NCI-H1048 (cell line): ENCODE measurements around the gene AANAT.

ENCODE experiments used
- DNase-seq: peaks from one replicate; lab custom pipeline; 2025; lab: John Stamatoyannopoulos, UW

AANAT gene

DNA sequence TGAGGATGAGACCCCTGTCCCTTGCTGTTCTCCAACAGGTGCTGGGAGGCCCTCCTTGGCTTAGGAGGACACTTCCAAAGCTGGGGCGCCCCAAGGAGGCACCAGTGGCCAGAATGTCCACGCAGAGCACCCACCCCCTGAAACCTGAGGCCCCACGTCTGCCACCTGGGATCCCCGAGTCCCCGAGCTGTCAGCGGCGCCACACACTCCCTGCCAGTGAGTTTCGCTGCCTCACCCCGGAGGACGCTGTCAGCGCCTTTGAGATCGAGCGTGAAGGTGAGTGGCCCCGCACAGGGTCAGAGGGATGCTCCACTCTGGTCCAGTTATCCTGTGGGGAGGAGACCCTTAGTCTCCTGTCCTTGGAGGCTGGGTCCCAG lies 1.2 kb downstream of the AANAT start:
- DNase-seq = no peak

DNA sequence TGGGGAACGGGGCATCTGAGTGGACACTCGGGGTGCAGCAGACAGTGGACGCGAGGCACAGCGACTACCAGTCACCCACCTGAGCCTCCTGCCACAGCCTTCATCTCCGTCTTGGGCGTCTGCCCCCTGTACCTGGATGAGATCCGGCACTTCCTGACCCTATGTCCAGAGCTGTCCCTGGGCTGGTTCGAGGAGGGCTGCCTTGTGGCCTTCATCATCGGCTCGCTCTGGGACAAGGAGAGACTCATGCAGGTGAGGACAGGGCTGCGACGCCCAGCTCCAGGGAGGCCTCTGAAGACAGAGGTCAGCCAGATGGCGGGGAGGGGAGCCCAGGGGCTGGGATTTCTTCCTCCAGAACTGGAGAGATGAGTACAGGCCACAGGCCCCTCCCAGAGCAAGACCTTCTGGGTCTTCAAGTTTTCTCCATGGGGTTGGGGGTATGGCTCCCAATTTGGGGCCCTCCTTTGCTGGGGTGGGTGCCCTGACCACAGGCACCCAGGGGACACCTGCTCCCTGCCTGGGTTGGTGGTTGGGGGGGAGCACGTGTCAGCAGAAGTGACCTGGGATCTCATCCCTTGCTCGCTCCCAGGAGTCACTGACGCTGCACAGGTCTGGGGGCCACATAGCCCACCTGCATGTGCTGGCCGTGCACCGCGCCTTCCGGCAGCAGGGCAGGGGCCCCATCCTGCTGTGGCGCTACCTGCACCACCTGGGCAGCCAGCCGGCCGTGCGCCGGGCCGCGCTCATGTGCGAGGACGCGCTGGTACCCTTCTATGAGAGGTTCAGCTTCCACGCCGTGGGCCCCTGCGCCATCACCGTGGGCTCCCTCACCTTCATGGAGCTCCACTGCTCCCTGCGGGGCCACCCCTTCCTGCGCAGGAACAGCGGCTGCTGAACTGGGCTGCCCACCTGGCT lies 1.9 kb downstream of the AANAT start:
- DNase-seq = no peak

DNA sequence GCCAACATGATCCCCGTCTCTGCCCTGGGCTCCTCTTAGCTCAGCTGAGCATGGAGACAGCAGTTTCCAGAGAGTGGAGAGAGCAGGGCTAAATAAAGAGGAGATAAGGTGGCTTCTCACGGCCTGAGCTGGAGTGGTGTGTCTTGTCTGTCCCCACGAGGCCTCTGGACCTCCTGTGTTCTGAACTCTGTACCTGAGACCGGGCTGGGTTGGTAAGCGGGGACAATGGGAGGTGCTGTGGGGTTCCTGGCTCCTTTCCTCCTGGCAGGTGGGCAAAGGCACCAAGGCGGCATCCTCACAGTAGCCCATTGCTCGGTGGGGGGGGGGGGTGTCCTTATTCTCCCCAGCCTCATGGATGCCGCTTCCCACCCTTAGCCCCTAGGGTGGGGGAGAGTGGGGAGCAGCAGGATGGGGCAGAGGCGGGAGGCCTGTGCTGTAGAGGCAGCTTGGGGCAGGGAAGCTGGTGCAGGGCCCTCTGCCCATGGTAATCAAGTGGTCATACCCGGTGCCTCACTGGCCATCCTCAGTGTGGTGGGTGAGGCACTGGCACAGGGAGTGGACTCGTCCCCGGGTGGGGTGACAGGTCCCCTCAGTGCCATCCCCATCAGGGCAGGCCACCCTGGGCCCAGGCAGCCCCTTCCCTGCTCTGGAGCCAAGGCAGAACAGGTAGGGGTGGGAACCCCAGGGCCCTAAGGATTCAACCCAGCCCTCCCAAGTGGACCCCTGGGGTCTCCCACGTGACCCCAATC lies 2.8 kb downstream of the AANAT start:
- no peak for DNase-seq

DNA sequence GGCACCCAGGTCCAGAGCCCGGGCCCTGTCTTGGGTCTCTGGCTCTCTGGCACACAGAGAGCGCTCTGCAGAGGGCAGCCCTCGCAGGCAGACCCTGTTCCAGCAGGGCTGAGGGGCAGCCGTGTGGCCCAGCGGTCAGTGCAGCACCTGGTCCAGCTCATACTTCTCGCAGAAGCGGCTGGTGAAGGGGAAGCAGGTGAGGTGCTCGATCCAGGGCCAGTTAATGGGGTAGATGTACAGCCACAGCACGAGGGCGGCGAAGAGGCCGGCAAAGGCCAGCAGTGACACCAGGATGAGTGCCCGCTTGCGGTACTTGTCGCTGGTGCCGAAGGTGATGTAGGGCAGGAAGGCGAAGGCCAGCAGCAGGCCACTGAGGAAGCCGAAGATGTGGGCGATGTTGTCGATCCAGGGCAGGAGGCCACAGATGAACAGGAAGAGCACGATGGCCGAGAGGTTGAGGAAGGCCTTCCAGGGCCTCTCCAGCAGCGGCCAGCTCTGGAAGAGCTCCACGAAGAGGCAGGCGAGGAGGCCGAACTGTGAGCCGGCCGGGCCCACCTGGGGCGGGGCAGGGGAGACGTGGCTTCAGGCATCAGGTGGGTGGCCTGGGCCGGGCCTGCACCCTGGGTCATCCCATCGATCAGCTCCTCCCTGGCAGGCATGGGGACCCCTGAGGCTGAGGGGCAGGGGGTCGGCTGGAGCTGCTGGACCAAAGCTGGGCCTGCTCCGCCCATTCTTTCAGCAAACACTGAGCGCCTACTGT lies 4.3 kb downstream of the AANAT start:
- no peak for DNase-seq

DNA sequence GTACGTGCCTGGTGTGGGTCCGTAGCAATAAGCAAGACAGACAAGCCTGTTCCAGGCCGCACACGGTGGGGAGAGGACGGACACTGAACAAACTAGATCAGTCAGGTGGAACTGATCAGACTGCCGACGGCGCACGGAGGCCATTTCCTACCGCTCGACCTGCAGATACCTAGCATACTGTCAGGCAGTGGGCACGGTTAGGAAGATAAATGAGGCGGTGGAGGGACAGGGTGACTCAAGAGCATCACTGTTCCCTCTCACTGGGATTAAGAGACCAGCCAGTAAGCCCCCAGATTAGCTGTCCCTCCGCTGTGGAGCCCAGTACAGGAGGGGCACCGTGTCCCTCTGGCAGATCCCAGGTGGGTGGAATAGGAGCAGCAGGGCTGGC lies 4.8 kb downstream of the AANAT start:
- no peak for DNase-seq

DNA sequence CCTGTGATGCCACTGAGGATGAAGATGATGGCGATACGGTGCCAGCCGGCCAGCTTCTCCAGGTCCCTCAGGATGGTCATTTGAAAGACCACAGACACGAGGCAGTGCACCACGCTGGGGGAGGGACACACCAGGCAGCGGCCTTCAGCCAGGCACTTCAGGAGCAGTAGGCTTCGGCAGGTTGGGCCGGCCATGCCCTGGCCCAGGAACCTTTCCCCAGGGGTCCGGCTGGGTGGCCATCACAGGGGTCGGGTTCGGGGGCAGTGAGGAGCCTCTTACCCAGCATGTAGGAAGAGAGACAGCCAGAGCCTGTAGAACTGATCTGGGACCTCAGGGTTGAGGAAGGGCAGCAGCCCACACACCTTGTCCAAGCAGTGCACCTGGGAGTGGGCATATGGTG lies 5.3 kb downstream of the AANAT start:
- no peak for DNase-seq

DNA sequence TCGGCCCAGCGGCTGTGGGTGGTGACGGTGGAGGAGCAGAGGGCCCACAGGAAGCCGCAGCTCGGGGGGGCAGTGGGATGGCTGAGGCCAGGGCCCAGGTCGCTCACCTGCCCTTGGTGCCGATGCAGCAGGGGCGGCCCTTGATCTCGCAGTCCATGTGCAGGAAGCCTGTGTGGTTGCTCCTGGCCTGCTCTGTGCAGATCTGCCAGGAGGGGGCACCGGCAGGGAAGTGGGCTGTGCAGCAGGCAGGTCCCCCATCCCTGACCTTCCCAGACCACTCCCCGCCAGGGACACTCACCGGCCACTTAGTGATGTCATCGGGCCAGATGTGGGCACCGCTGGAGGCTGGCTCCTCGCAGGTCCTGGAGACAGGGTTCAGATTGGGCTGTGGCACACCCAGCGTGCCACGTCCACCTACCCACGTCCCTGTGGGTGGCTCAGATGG lies 6.2 kb downstream of the AANAT start:
- DNase-seq = no peak

DNA sequence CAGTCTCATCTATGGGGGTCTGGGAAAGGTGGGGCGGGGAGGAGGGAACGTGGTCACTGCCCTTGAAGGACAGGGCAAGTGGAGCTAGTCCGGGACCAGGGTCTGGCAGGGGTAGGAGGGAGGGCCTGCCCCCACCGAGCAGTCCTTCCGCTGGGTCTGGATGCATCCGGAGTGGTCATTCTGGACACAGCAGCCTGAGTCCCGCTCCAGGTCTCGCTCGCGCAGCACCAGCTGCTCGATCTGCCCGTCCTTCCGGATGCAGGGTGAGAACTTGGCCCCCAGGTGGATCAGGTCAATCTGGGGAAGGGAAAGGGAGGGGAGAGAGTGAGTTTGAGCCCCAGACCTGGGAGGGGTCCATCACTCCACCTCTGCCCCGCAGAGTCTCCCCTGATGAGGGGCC lies 6.8 kb downstream of the AANAT start:
- DNase-seq = no peak

DNA sequence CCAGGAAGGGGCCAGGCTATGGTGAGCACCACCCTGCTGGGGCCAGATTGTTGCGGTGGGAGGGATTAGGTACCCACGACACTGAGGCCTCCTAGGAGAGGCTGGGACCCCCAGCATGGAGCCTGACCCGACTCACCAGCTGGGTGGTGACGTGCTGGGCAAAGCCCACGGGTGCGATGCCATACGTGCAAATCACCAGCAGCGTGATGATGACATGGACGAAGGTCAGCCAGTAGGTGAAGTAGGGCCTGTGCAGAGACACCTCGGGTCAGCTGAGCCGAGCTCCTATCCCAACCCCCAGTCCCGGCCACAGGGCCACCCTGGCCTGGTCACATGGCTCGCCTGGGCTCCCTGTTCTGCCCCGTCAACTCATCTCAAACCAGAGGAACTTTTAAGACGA lies 7.5 kb downstream of the AANAT start:
- DNase-seq = no peak

DNA sequence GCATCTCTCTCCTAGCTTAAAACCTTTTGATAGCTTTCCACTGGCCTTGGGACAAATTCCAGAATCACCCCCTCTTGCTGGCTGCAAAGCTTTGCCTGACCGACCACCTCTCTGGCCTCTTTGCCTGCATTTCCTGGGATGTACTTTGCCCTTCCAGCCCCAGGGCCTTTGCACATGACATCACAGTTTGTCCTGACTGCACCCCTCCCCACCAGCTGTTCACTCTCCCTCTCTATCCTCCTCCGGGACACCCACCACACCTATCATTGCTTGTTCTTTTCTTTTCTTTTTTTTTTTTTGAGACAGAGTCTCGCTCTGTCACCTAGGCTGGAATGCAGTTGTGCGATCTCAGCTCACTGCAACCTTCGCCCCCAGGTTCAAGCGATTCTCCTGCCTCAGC lies 7.9 kb downstream of the AANAT start:
- DNase-seq = no peak

DNA sequence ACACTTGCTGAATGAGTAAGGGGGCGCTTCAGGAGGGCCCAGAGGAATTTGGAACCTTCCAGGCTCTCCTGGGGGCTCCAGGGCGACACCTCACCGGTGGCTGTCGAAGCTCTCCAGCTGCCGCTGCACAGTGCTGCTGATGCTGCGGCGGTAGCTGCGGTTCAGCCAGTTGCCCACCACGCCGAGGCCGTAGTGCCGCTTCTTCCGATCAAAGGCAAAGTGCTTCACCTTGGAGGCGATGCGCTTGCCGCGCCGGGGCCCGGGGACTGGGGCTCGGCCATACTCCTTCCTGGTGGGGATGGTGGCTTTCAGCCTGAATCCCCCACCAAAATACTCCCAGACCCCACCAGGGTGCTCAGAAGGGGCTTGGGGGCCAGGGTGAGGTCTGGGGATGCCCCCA lies 9.3 kb downstream of the AANAT start:
- DNase-seq = no peak

DNA sequence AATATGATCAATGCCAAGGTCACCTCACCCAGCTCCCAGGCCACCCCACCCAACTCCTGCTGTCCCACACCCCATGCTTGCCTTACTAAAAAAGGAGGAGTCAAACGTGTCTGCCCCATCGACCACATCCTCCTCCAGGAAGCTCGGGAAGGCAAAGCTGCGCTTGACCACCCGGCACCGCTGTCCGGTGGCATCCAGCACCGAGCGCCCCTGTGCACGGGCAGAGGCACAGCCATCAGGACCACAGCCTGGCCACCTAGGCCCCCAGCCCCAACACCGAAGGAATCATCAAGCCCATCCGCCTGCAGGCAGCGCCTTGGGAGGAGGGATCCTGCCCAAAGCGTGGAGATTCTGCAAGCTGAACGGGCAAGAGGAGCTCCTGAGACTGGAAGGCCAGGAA lies 10.2 kb downstream of the AANAT start:
- DNase-seq = no peak

DNA sequence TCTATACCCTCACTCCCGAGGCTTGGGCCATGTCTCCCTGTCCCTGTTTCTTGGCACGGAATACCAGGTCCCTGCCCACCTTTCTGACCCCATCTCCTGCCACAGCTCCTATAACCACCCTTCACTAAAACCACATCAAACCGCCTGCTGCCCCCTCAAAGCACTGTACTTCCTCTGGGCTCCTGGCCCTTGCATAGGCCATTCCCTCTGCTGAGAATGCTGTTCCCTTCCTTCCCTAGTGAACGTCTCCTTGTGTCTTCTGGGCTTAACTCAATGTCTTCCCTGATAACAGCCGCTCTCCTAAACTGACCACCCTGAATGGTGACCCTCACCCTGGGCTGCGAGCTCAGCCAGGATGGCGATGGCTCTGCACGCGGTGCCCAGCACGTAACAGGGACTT lies 10.7 kb downstream of the AANAT start:
- DNase-seq = no peak

DNA sequence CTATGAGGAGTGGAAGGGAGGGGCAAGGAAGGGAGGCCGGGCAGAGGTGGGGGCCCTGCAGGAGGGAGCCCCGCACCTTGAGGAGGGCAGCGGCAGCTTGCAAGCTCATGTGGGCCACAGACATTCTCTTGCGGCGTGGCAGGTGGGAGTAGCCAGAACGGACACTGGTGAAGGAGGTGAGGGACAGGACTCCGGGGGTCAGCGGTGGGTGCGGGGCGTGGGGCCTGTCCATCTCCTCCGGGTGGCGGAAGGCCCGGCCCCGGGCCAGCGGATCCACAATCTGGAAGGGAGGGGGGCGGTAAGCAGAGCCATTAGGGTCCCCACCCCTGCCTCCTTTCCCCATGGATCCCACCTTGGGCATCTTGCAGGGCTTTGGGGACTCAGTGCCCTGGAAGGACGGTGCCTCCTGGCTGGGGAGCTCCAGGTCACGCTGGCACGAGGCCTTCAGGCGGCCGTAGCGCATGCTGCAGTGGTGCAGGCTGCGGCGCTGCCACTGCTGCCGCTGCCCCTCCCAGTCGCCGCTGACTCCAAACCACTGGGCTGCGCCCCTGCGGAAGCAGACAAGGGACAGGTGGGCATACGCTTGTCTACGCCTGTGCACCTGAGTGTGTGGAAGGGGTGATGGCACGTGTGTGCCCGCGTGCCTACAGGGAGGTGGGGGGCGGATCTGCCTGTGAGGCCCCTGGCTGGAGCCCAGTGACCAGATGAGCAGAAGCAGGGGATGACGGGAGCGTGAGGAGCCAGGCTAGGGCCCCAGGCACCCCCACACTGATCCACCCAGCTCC lies 11.5 kb downstream of the AANAT start:
- DNase-seq = no peak

DNA sequence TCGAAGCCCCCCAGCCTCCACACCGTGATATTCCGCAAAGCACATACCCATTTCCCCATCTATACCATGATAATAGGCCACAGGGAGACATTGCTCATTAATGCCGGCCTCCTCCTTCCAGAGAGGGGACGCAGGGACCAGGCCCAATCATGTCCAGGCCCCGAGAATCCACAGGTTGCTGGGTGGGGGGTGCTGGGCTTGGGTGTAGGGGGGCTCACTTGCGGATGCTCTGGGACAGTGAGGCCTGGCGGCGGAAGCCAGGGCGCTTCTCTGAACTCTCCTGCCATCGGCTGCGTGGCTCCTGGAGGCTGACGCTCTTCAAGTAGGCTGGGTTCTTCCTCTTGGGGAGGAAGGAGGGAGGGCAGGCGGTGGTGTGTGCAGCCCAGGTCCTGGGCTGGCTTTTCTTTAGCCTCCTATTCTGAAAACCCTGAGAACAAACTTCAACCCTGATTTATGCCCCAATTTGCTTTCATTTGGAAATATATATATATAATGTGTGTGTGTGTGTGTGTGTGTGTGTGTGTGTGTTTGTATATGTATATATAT lies 12.2 kb downstream of the AANAT start:
- DNase-seq = no peak

DNA sequence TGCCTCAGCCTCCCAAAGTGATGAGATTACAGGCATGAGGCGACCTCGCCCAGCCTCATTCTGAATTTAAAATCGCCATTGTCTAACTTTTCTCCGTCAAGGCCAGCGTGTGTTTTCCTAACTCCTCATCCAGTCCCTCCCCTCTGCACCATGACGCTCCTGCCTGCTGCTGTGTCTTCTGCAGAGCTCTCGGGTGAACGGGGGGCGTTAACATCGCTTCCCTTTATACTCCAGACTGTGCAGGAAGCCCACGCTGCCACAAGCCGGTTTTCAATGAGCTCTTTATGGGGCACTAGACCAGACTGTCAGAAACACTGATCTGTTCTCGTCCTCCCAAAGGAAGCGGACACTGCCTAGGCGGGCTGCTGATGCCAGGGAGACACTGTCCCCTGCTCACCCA lies 13.2 kb downstream of the AANAT start:
- no peak for DNase-seq

DNA sequence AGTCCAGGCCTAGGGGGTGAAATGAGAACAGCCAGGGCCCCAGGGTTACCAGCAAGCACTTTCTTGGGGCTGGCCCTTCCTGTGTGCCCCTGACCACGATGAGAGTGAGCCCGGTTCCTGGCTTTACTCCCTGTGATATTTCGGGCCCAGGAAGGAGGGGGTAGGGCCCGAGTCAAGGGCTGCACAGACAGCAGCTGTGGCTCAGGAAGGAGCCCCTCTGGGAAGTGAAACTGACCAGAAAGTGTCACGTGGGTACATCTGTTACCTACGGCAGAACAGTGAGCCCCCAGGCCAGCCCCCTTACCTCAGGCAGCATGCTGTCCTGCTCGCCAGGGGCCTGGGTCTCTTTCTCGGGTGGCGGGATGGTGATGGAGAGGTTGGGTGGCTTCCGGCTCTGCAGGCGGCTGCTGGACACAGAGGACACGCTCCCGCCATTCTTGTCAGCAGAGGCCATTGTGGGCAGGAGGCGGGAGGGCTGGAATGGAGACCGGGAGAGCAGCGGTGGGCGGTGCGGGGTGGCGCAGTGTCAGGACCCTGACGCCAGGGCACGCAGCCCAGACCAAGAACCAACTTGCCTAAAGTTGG lies 13.8 kb downstream of the AANAT start:
- no peak for DNase-seq

DNA sequence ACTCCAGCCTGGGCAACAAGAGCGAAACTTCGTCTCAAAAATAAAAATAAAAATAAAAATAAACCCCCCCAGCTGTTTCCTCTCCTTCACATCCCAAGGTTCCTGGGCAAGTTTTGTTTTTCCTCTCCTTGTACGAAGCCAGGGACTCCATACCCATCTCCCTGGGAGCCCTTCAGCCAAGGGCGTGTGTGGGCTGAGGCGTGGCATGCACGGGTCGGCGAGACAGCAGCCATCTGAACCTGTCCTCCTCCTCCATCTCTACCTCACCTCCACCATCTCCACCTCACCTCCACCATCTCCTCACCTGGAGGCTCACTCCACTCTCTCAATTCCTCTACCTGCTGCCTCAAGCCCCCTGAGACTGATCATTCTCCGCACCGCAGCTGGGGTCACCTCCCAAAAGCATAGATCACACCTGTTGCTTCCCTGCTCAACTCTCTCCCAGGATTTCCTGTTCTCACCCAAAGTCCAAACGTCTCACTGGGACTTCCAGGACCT lies 16.9 kb downstream of the AANAT start:
- DNase-seq = no peak

DNA sequence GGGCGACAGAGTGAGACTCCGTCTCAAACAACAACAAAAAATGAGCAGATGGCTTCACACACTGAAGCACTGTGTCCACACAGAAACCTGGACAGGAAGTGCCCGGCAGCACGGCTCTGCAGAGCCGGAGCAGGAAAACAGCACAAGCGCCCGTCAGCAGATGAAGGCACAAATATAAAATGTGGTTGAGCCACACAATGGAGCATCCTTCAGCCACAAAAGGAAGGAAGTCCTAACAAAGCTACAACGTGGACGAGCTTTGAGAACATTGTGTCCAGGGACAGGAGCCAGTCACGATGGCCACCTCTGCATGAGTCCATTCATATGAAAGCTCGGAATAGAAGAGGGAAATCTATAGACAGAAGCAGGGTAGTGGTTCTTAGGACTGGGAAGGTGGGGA lies 18.2 kb downstream of the AANAT start:
- DNase-seq = no peak

DNA sequence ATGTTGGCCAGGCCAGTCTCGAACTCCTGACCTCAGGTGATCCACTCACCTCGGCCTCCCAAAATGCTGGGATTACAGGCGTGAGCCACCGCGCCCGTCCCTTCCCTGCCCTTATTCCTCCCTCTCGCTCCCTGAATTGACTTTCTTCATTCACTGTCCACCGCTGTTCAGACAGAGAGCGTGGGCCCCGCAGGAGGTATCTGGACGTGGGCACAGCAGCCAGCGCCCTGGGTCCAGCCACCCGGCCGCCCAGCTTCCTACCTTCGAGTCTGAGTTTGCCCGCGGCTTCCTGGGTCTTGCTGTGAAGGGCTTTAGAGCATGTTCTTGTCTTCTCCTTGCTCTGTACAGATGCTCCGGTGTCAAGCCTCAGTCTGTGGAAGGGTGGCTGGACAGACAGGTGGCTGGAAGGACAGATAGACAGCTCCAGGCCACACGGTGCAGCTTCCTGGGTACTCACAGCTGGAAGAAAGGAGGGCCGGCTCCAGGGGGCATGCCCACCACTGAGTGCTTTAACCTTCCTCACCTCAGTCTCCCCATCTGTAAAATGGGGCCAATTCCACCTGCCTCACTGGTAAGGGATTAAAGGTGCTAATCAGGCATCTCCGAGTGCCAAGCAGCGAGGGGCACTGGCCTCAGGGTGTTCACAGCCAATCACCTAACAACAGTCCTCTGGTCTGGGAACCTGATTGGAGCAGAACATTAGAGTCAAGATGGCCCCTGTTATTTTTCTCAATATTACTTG lies 20.2 kb downstream of the AANAT start:
- no peak for DNase-seq
